Pancreas (tissue), 10 donors: Measurements from ENCODE around the gene EXOC3. TPM values are rescaled to one million over a fixed set of nuclear protein-coding genes. Genes with fewer than 3 reads are reported as not detected.
A peak's percentile ranks its signal among the peaks of the same experiment; 100 is the strongest.

Source experiments
- ATAC-seq, 4 donors: fragments of 200-7000 bp; cut with Tn5 transposase; one replicate each; pipeline versions ENCODE4 v1.8.0 to v1.9.1; 2020; ENCODE audit warnings: mild to moderate bottlenecking in 4 of 4, moderate library complexity in 4 of 4
- DNase-seq, 6 donors: peaks; one replicate each; pipeline ENCODE4 v3.0.0-alpha.2; 2020
- FAIRE-seq: peaks from 2 replicates; lab custom pipeline; 2012; peaks lifted over from hg19 to GRCh38; lab: Jason Lieb, UNC
- H3K27ac ChIP-seq, 4 donors: fragments of 200-600 bp; sonication (generic); 1 replicate in 3 of 4; 2 replicates in 1 of 4; pipeline versions ENCODE4 v1.5.0 to v1.8.0; 2020
- H3K27me3 ChIP-seq, 4 donors: fragments of 200-600 bp; one replicate each; pipeline ENCODE4 v1.8.0; 2021
- H3K36me3 ChIP-seq, 3 donors: fragments of 200-600 bp; sonication (generic) in 1 of 3; one replicate each; pipeline versions ENCODE4 v1.5.0 to v1.8.0; 2020 to 2021
- H3K4me1 ChIP-seq, 3 donors: fragments of 200-600 bp; one replicate each; pipeline ENCODE4 v1.8.0; 2021
- H3K4me3 ChIP-seq, 4 donors: fragments of 200-600 bp; sonication (generic) in 2 of 4; one replicate each; pipeline versions ENCODE4 v1.5.0 to v1.8.0; 2020 to 2021
- H3K9me3 ChIP-seq, 4 donors: fragments of 200-600 bp; one replicate each; pipeline ENCODE4 v1.8.0; 2021
- CTCF ChIP-seq, 4 donors: fragments of 200-600 bp; sonication (generic) in 3 of 4; IDR thresholded peaks; one replicate each; pipeline versions ENCODE4 v1.5.0 to v1.8.0; 2021; ENCODE audit warnings: antibody characterized with exemption in 4 of 4
- WGBS, 2 donors: extraction: QIAGEN DNeasy Blood & Tissue Kit; methylation state at CpG; one replicate each; pipeline ENCODE4 v1.1.7; 2013; 5-methylcytosine and 5-hydroxymethylcytosine counted together
- intact Hi-C, 3 donors: fragments of 100-400 bp; cut with DNase I; formaldehyde crosslinking; loops; one replicate each; pipeline versions ENCODE4 v1.11.1 to v1.14.2; 2022
- polyA plus RNA-seq, 2 donors: library from polyadenylated mRNA; stranded (reverse); fragments of 200-250 nt; gene quantifications; one replicate each; pipeline ENCODE4 v1.2.3, GENCODE V29; 2013
- total RNA-seq, 6 donors: library from RNA; stranded (reverse); fragmentation: NEBNext Ultra II Directional in 4 of 6; extraction: Animal tissue kit (Norgen Biotek cat#: 25700) in 4 of 6; gene quantifications; one replicate each; pipeline versions ENCODE4 v1.2.1 to v1.2.4, GENCODE V29; 2021 to 2023
- donor health status: healthy with polysubstance abuse.
- donor health status: DM: no; HTN: no; CAD: no; lungs with moderate emphysema.
- donor health status: DM: no; HTN: no; CAD: no.
- donor health status: control.
- donor health status: control.
- donor health status: Bipolar disorder and iron deficiency.
- donor health status: DM: yes; HTN: yes; CAD: no.
- donor health status: DM: no; HTN: no; CAD: no.
- donor health status: DM: no; HTN: no; CAD: no.
- donor health status: DM: yes; HTN: yes; CAD: no.

The EXOC3 gene
- total and polyA plus RNA-seq, 8 donors: 24.5 to 71.8 (median 38.8) TPM

GRCh38 chr5:501105-501830, 58.3 kb downstream of the EXOC3 start:
- Histone ChIP-seq H3K9me3 (no peaks in the 10 kb centered on the region), H3K27ac (no peak overlapping the region), H3K4me1 (no peaks in the 10 kb centered on the region), H3K27me3 (peaks cover 0 to 5% (median 0%) of the 10 kb centered on the region in 4 donors), H3K36me3 (no peaks in the 10 kb centered on the region), H3K4me3 (no peak overlapping the region)
- 62 to 63% methylated on average over 41 of the region's 41 CpGs for WGBS, 2 donors
- FAIRE-seq (no peak), ATAC-seq (no peak), DNase-seq (peak in 1 of 6 donors; percentile 43)
- TF ChIP-seq CTCF (IDR thresholded peaks at IDR 0.05): no peak
- intact Hi-C loops: no loop called here

GRCh38 chr5:501831-502184, 58.8 kb downstream of the EXOC3 start:
- no peak for TF ChIP-seq CTCF (IDR thresholded peaks at IDR 0.05)
- Histone ChIP-seq H3K9me3 (no peaks in the 10 kb centered on the region), H3K36me3 (no peaks in the 10 kb centered on the region), H3K4me1 (no peaks in the 10 kb centered on the region), H3K4me3 (no peak overlapping the region), H3K27ac (no peak overlapping the region), H3K27me3 (peaks cover 0 to 5% (median 0%) of the 10 kb centered on the region in 4 donors)
- ATAC-seq (no peak), FAIRE-seq (no peak), DNase-seq (no peak)
- intact Hi-C loops: no loop called here
- 59 to 62% methylated on average over 23 of the region's 23 CpGs for WGBS, 2 donors

GRCh38 chr5:502325-503079, 59.5 kb downstream of the EXOC3 start:
- Histone ChIP-seq H3K4me1 (no peaks in the 10 kb centered on the region), H3K27ac (no peak overlapping the region), H3K9me3 (no peaks in the 10 kb centered on the region), H3K4me3 (no peak overlapping the region), H3K36me3 (no peaks in the 10 kb centered on the region), H3K27me3 (no peaks in the 10 kb centered on the region)
- WGBS, 2 donors: 80% methylated on average over 36 of the region's 36 CpGs
- intact Hi-C loops: no loop called here
- ATAC-seq: no peak
- no peak for FAIRE-seq
- no peak for DNase-seq
- TF ChIP-seq CTCF (IDR thresholded peaks at IDR 0.05): no peak

GRCh38 chr5:504326-505154, 61.6 kb downstream of the EXOC3 start:
- no peak overlapping the region for H3K27ac ChIP-seq
- no peaks in the 10 kb centered on the region for H3K4me1 ChIP-seq
- WGBS, 2 donors: 53 to 57% methylated on average over 31 to 33 of the region's 33 CpGs
- no peak overlapping the region for H3K4me3 ChIP-seq
- no peaks in the 10 kb centered on the region for H3K9me3 ChIP-seq
- no peak for FAIRE-seq
- H3K36me3 ChIP-seq: no peaks in the 10 kb centered on the region
- no peaks in the 10 kb centered on the region for H3K27me3 ChIP-seq
- ATAC-seq: no peak
- no peak for TF ChIP-seq CTCF (IDR thresholded peaks at IDR 0.05)
- peak in 1 of 6 donors; percentile 64 for DNase-seq
- intact Hi-C loops: no loop called here
